ENCODE measurements around the gene CYB5R3. TPM values are rescaled to one million over a fixed set of nuclear protein-coding genes. Genes with fewer than 3 reads are reported as not detected.

Gene CYB5R3
- total and polyA plus RNA-seq, 2 donors (not counting 1 experiment from before 2014, with no cell fraction given): 82.1 to 298 TPM

DNA sequence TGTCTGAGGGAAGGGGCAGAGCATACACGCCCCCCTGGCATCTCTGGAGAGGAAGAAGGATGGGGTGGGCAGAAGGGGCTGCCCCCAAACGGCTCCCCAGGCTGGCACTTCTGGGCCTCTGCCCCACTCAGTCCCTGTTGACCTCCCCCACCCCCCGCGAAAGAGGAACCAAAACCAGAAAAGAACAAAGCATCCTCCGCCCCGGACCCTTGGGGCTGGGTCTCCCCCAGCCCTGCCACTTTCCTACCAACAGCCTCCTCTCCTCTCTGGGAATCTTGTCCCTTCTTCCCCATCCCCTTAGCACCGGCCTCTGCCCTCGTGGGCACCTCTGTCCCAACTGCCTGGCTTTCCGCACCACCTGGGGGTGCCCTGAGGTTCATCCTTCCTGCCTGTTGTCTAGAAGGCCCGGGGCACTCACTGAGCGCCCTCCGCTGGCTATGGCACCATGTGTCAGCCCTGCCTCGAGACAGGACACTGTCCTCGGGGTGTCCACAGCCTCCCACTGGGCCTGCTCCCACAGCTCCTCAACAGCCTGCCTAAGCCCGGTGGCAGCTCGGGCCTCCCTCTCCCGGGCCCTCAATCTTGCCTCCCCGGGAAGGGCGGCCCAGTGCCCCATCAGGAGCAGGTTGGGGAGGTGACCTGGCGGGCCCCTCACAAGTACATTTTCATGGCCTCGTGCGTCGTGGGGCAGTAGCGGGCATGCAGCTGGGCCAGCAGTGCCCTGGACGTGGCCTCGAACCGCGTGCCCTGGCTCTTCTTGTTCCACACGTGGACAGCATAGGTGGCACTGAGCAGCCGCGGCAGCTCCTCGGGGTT lies 43.3 kb upstream of the CYB5R3 start:
- H2AFZ ChIP-seq (ENCODE audit: low read length): no peak overlapping the region
- peaks cover 3% of the 10 kb centered on the region for H3K36me3 ChIP-seq (ENCODE audit: control insufficient read depth, insufficient read depth, low read length)
- H3K4me2 ChIP-seq (ENCODE audit: extremely low read depth, insufficient read depth, low read length): no peak overlapping the region
- H3K27ac ChIP-seq (ENCODE audit: insufficient read depth, low read length): no peak overlapping the region
- H4K20me1 ChIP-seq (ENCODE audit: control insufficient read depth, extremely low read depth, insufficient read depth, low read length): no peaks in the 10 kb centered on the region
- H3K27me3 ChIP-seq (ENCODE audit: control insufficient read depth, insufficient read depth, low read length): no peaks in the 10 kb centered on the region
- no peak overlapping the region for H3K4me3 ChIP-seq (replicated peaks in 1 of 4; ENCODE audit: control extremely low read depth in 1 of 4, insufficient read depth in 1 of 4, low read depth in 3 of 4, low read length in 4 of 4)
- no peak for DNase-seq (ENCODE audit: low read depth in 2 of 2)
- no peaks in the 10 kb centered on the region for H3K9me3 ChIP-seq (ENCODE audit: control insufficient read depth, insufficient read depth, low read depth, low read length)
- H3K9ac ChIP-seq (ENCODE audit: insufficient read depth, low read length): no peak overlapping the region
- H3K79me2 ChIP-seq (ENCODE audit: control insufficient read depth, insufficient read depth, low read length): no peaks in the 10 kb centered on the region
- peaks cover 14% of the 10 kb centered on the region for H3K4me1 ChIP-seq (ENCODE audit: control insufficient read depth, extremely low read depth, insufficient read depth, low read length)
- TF ChIP-seq EZH2 (IDR thresholded peaks at IDR 0.05; ENCODE audit: low read length, missing control alignments): no peak
- TF ChIP-seq, protein P1, sequence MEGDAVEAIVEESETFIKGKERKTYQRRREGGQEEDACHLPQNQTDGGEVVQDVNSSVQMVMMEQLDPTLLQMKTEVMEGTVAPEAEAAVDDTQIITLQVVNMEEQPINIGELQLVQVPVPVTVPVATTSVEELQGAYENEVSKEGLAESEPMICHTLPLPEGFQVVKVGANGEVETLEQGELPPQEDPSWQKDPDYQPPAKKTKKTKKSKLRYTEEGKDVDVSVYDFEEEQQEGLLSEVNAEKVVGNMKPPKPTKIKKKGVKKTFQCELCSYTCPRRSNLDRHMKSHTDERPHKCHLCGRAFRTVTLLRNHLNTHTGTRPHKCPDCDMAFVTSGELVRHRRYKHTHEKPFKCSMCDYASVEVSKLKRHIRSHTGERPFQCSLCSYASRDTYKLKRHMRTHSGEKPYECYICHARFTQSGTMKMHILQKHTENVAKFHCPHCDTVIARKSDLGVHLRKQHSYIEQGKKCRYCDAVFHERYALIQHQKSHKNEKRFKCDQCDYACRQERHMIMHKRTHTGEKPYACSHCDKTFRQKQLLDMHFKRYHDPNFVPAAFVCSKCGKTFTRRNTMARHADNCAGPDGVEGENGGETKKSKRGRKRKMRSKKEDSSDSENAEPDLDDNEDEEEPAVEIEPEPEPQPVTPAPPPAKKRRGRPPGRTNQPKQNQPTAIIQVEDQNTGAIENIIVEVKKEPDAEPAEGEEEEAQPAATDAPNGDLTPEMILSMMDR (conservative IDR thresholded peaks at IDR 0.05 in 1 of 2, IDR thresholded peaks at IDR 0.05 in 1 of 2; ENCODE audit: low read depth in 1 of 2, low read length in 2 of 2): no peak

DNA sequence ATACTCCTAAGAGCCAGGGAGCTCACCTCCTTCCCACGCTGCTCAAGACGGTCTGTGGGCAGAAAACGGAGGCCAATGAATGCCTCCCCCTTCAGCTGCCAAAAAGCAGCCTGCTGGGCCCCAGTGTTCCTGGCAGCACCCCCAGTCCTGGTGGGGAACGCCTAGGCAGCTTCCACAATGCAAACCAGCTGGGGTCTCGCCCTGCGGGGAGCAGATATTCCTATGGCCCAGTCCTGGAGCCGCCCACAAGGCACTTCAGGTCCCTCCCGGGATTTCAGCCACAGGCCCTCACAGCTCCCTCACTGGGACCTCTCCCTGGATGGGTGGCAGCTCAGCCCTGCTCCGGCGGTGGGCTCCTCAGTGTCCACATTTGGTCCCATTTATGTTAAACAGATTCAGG lies 42.2 kb upstream of the CYB5R3 start:
- no peak overlapping the region for H3K4me2 ChIP-seq (ENCODE audit: extremely low read depth, insufficient read depth, low read length)
- H3K9me3 ChIP-seq (ENCODE audit: control insufficient read depth, insufficient read depth, low read depth, low read length): no peaks in the 10 kb centered on the region
- peaks cover 3% of the 10 kb centered on the region for H3K36me3 ChIP-seq (ENCODE audit: control insufficient read depth, insufficient read depth, low read length)
- H3K79me2 ChIP-seq (ENCODE audit: control insufficient read depth, insufficient read depth, low read length): no peaks in the 10 kb centered on the region
- no peaks in the 10 kb centered on the region for H3K27me3 ChIP-seq (ENCODE audit: control insufficient read depth, insufficient read depth, low read length)
- H4K20me1 ChIP-seq (ENCODE audit: control insufficient read depth, extremely low read depth, insufficient read depth, low read length): no peaks in the 10 kb centered on the region
- H3K9ac ChIP-seq (ENCODE audit: insufficient read depth, low read length): no peak overlapping the region
- H3K27ac ChIP-seq (ENCODE audit: insufficient read depth, low read length): no peak overlapping the region
- no peak for DNase-seq (ENCODE audit: low read depth in 2 of 2)
- no peak overlapping the region for H3K4me3 ChIP-seq (replicated peaks in 1 of 4; ENCODE audit: control extremely low read depth in 1 of 4, insufficient read depth in 1 of 4, low read depth in 3 of 4, low read length in 4 of 4)
- peaks cover 16% of the 10 kb centered on the region for H3K4me1 ChIP-seq (ENCODE audit: control insufficient read depth, extremely low read depth, insufficient read depth, low read length)
- H2AFZ ChIP-seq (ENCODE audit: low read length): no peak overlapping the region
- no peak for TF ChIP-seq EZH2 (IDR thresholded peaks at IDR 0.05; ENCODE audit: low read length, missing control alignments)
- TF ChIP-seq, protein P1 (conservative IDR thresholded peaks at IDR 0.05 in 1 of 2, IDR thresholded peaks at IDR 0.05 in 1 of 2; ENCODE audit: low read depth in 1 of 2, low read length in 2 of 2): no peak

DNA sequence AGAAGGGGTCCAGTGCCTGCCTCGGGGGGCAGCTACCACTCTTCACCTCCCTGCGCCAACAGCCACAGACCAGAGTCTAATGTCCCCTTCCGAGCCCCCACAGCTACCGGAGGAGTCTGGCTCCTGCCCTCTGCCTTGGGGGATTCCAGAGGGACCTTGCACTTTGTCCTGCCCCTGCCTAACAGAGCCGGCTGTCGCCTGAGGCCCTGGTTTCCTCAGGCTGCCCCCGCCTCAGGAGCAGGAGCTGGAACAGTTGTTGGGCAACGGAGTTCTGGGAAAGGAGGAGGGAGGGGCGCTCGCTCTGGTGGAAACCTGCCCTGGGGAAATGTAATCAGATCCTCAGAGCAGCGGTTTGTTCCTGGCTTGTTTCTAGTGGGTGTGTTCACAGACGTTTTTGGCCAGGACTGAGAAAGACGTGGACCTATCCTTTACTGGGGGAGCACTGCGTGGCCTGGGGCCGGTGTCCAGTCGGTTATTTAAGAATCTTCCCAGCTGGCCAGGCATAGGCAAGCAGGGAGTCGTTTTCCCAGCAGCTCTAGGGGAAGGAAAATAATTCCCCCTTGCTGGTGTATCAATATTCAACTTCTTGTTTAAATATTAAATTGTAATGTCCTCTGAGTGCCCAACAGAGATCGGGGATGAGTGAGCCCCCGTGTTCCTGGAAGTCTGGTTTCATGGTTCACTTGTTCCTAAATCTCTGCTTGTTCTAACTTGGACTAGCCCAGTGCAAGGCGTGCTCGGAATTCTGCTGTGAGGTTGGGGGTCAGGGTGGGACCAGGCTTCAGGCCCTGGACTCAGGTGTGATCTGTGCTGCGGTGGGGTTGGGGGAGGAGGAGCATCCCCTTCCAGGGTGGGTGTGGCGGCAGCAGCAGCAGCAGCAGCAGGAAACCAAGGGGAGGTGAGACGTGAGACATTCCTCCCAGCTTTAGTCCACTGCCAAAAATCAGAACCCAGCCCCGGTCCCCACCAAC lies 39.3 kb upstream of the CYB5R3 start:
- peaks cover 25% of the 10 kb centered on the region for H3K4me1 ChIP-seq (ENCODE audit: control insufficient read depth, extremely low read depth, insufficient read depth, low read length)
- DNase-seq (ENCODE audit: low read depth in 2 of 2): peak; percentile 95 to 98
- no peaks in the 10 kb centered on the region for H3K27me3 ChIP-seq (ENCODE audit: control insufficient read depth, insufficient read depth, low read length)
- H3K36me3 ChIP-seq (ENCODE audit: control insufficient read depth, insufficient read depth, low read length): peaks cover 3% of the 10 kb centered on the region
- H3K4me3 ChIP-seq (replicated peaks in 1 of 4; ENCODE audit: control extremely low read depth in 1 of 4, insufficient read depth in 1 of 4, low read depth in 3 of 4, low read length in 4 of 4): no peak overlapping the region
- H3K79me2 ChIP-seq (ENCODE audit: control insufficient read depth, insufficient read depth, low read length): no peaks in the 10 kb centered on the region
- H4K20me1 ChIP-seq (ENCODE audit: control insufficient read depth, extremely low read depth, insufficient read depth, low read length): no peaks in the 10 kb centered on the region
- H3K27ac ChIP-seq (ENCODE audit: insufficient read depth, low read length): peak overlapping the region; percentile 79
- peak overlapping the region; percentile 52 for H3K4me2 ChIP-seq (ENCODE audit: extremely low read depth, insufficient read depth, low read length)
- TF ChIP-seq, protein P1 (conservative IDR thresholded peaks at IDR 0.05 in 1 of 2, IDR thresholded peaks at IDR 0.05 in 1 of 2; ENCODE audit: low read depth in 1 of 2, low read length in 2 of 2): no peak
- no peak for TF ChIP-seq EZH2 (IDR thresholded peaks at IDR 0.05; ENCODE audit: low read length, missing control alignments)
- peak overlapping the region; percentile 48 for H3K9ac ChIP-seq (ENCODE audit: insufficient read depth, low read length)
- no peaks in the 10 kb centered on the region for H3K9me3 ChIP-seq (ENCODE audit: control insufficient read depth, insufficient read depth, low read depth, low read length)
- no peak overlapping the region for H2AFZ ChIP-seq (ENCODE audit: low read length)
